ENCODE results near the gene LARGE1. TPM values are rescaled to one million over a fixed set of nuclear protein-coding genes. Genes with fewer than 3 reads are reported as not detected.

Gene LARGE1
- total RNA-seq, 4 donors from 2014 or later = 18.7 to 82.1 (median 39.2) TPM

DNA sequence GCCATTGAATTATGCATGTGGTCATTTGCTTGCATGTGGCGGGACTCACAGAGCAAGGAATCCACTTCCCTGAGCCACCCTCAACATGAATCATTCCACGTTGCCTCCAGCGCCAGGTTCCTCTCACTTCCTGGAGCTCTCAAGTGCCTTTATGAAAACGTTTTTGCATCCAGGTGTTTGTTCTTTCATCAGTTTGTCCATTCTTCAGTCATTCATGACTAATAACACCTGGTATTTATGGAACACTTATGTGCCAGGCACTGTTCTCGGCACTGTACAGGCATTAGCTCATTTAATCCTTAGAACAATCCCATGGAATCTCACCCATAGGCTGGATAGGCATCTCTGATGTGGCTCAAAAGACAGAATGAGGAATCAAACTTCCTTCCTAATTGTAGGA, 606.0 kb downstream of the LARGE1 start:
- H3K36me3 ChIP-seq = no peaks in the 10 kb centered on the region
- DNase-seq = no peak
- H3K27me3 ChIP-seq = no peaks in the 10 kb centered on the region
- no peaks in the 10 kb centered on the region for H3K4me1 ChIP-seq
- TF ChIP-seq POLR2A (IDR thresholded peaks at IDR 0.05) = no peak
- TF ChIP-seq, protein P1, sequence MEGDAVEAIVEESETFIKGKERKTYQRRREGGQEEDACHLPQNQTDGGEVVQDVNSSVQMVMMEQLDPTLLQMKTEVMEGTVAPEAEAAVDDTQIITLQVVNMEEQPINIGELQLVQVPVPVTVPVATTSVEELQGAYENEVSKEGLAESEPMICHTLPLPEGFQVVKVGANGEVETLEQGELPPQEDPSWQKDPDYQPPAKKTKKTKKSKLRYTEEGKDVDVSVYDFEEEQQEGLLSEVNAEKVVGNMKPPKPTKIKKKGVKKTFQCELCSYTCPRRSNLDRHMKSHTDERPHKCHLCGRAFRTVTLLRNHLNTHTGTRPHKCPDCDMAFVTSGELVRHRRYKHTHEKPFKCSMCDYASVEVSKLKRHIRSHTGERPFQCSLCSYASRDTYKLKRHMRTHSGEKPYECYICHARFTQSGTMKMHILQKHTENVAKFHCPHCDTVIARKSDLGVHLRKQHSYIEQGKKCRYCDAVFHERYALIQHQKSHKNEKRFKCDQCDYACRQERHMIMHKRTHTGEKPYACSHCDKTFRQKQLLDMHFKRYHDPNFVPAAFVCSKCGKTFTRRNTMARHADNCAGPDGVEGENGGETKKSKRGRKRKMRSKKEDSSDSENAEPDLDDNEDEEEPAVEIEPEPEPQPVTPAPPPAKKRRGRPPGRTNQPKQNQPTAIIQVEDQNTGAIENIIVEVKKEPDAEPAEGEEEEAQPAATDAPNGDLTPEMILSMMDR (IDR thresholded peaks at IDR 0.05) = no peak
- H3K27ac ChIP-seq = no peak overlapping the region
- H3K9me3 ChIP-seq = no peaks in the 10 kb centered on the region
- intact Hi-C loops (cut with DNase I; ENCODE audit: low total_unique reads) = no loop called here
- H3K4me3 ChIP-seq = no peak overlapping the region

DNA sequence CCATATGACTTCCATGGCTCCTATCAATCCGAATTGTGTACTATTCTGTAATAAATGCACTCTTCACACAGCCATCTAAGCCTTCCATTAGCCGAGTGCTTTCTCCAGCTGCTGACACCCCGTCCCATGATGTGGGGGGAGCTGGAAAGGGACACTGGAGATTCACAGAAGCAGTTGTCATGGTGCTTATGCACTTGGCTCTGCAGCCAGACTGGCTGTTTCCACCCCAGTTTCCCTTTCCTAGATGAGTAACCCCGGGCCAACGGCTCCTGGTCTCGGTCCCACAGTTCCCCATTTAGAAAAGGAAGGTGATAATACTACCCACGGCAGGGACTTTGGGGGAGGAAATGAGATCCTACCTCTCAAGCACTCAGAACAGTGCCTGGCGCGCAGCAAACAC, 617.2 kb downstream of the LARGE1 start:
- H3K27me3 ChIP-seq = no peaks in the 10 kb centered on the region
- H3K4me3 ChIP-seq = no peak overlapping the region
- no peaks in the 10 kb centered on the region for H3K36me3 ChIP-seq
- intact Hi-C loops (cut with DNase I; ENCODE audit: low total_unique reads) = no loop called here
- no peak for TF ChIP-seq POLR2A (IDR thresholded peaks at IDR 0.05)
- TF ChIP-seq, protein P1 (IDR thresholded peaks at IDR 0.05) = no peak
- no peaks in the 10 kb centered on the region for H3K9me3 ChIP-seq
- no peak overlapping the region for H3K27ac ChIP-seq
- no peak for DNase-seq
- H3K4me1 ChIP-seq = no peaks in the 10 kb centered on the region

DNA sequence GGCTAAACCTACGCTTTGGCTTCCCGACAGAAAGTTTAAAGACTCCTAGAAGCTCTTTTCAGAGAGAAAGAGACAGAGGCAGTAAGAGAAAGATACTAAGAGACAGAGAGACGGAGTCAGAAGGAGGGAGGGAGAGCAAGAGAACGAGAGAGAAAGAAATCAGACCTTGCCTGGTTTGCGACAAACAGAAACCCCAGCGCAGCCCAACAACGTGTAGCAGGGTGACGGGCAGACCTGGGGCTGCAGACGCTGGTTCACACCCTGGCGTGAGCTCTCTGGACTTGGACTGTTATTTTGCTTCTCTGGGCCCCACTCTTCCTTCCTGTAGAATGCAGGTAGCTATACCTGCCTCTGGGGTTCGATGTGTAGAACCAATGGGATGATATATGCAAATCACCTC, 617.7 kb downstream of the LARGE1 start:
- Histone ChIP-seq H3K27me3 (no peaks in the 10 kb centered on the region), H3K4me3 (no peak overlapping the region), H3K27ac (no peak overlapping the region), H3K4me1 (no peaks in the 10 kb centered on the region), H3K36me3 (no peaks in the 10 kb centered on the region), H3K9me3 (no peaks in the 10 kb centered on the region)
- intact Hi-C loops (cut with DNase I; ENCODE audit: low total_unique reads) = no loop called here
- no peak for DNase-seq
- TF ChIP-seq POLR2A (IDR thresholded peaks at IDR 0.05) = no peak
- TF ChIP-seq, protein P1 (IDR thresholded peaks at IDR 0.05) = no peak

DNA sequence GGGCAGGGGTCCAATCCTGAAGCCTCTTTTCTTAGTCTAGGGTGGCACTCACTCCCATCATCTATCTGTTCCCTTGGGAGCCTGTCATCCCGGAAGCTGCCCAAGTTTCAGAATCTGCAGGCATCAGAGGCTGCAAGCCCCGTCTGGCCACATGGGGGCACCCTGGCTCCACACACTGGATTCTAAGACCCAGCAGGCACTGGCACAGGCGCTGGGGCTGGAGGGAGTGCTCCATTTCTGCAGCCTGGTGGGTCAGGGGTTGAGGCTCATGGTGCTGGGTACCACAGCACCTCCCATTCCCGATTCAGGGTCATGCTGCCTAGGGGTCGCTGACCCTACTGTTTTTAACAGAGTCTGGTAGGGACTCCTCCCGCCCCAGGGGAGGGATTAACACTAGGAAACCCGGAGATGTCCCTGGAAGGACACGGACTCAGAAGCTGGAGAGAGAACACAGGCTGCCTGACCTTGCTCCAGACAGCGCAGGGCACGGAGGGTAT, 618.2 kb downstream of the LARGE1 start:
- DNase-seq = peak; percentile 72 to 80
- intact Hi-C loops (cut with DNase I; ENCODE audit: low total_unique reads) = no loop called here
- Histone ChIP-seq H3K4me3 (no peak overlapping the region), H3K27ac (no peak overlapping the region), H3K27me3 (no peaks in the 10 kb centered on the region), H3K36me3 (no peaks in the 10 kb centered on the region), H3K4me1 (no peaks in the 10 kb centered on the region), H3K9me3 (no peaks in the 10 kb centered on the region)
- TF ChIP-seq, protein P1 (IDR thresholded peaks at IDR 0.05) = peak; percentile 87 to 93 (median 90)
- no peak for TF ChIP-seq POLR2A (IDR thresholded peaks at IDR 0.05)

DNA sequence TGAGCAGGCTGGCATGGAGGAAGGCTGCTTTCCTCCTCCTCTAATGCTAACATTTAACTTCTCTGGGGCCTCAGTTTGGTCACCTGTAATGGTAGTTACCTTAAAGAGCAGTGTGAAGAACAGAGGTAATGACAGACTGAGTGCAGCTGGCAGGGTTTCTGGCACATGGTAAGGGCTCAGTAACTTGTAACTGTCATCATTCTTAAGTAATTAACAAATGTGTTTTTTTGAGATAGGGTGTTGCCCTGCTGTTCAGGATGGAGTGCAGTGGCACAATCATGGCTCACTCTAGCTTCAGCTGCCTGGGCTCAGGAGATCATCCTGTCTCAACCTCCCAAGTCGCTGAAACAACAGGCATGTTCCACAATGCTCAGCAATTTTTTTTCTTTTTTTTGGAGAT, 620.1 kb downstream of the LARGE1 start:
- DNase-seq = no peak
- Histone ChIP-seq H3K27ac (no peak overlapping the region), H3K27me3 (no peaks in the 10 kb centered on the region), H3K36me3 (no peaks in the 10 kb centered on the region), H3K9me3 (no peaks in the 10 kb centered on the region), H3K4me3 (no peak overlapping the region), H3K4me1 (no peaks in the 10 kb centered on the region)
- TF ChIP-seq, protein P1 (IDR thresholded peaks at IDR 0.05) = no peak
- no peak for TF ChIP-seq POLR2A (IDR thresholded peaks at IDR 0.05)
- intact Hi-C loops (cut with DNase I; ENCODE audit: low total_unique reads) = no loop called here

Data from uterus (tissue), 4 donors.